ENCODE data around the gene TRIP4. TPM values are rescaled to one million over a fixed set of nuclear protein-coding genes. Genes with fewer than 3 reads are reported as not detected.
A peak's percentile ranks its signal among the peaks of the same experiment; 100 is the strongest.

The TRIP4 gene
- total RNA-seq, 1 experiment from 2014 or later = 21.7 TPM

- Histone ChIP-seq H3K18ac (ENCODE audit: insufficient read length, low read depth, low read length) (no peak overlapping the region), H2BK20ac (ENCODE audit: low read depth, low read length, poor library complexity, severe bottlenecking) (no peak overlapping the region), H2BK120ac (ENCODE audit: low read depth, low read length, poor library complexity, severe bottlenecking) (no peak overlapping the region), H3K4ac (ENCODE audit: low read depth, low read length) (no peak overlapping the region), H3K23me2 (ENCODE audit: insufficient read length, low read depth, low read length, poor library complexity, severe bottlenecking) (no peaks in the 10 kb centered on the region), H2BK12ac (ENCODE audit: insufficient read length, low read depth, low read length) (no peak overlapping the region), H4K5ac (ENCODE audit: insufficient read length, low read depth, low read length) (no peak overlapping the region), H4K8ac (replicated peaks; ENCODE audit: insufficient read length, low read depth, low read length) (no peak overlapping the region), H2BK5ac (ENCODE audit: insufficient read length, low read length) (no peak overlapping the region), H4K20me1 (ENCODE audit: control insufficient read depth, insufficient read depth, insufficient read length) (no peaks in the 10 kb centered on the region), H4K91ac (ENCODE audit: insufficient read length, low read depth, low read length) (no peak overlapping the region), H3K27me3 (ENCODE audit: insufficient read depth, low read length) (no peaks in the 10 kb centered on the region), H3K56ac (ENCODE audit: insufficient read length, low read depth, low read length) (no peak overlapping the region), H3K79me1 (ENCODE audit: insufficient read depth, low read depth, low read length, poor library complexity, severe bottlenecking) (no peaks in the 10 kb centered on the region), H3K23ac (ENCODE audit: insufficient read length, low read depth, low read length) (no peak overlapping the region), H2AFZ (ENCODE audit: low read length) (no peak overlapping the region), H3K9me3 (ENCODE audit: control insufficient read depth, low read depth, low read length) (no peaks in the 10 kb centered on the region), H3K9ac (ENCODE audit: extremely low read depth, insufficient read length, low read length) (no peak overlapping the region), H3K4me1 (ENCODE audit: insufficient read depth, low read length) (no peaks in the 10 kb centered on the region), H2BK15ac (ENCODE audit: low read depth, low read length) (no peak overlapping the region), H3K27ac (ENCODE audit: insufficient read length, low read depth, low read length) (no peak overlapping the region), H3K4me2 (ENCODE audit: insufficient read depth, insufficient read length, low read length) (no peak overlapping the region), H3K14ac (ENCODE audit: insufficient read depth, low read length) (no peak overlapping the region), H2AK5ac (ENCODE audit: insufficient read length, low read length) (no peak overlapping the region), H3K79me2 (ENCODE audit: insufficient read depth, low read length) (no peaks in the 10 kb centered on the region), H3T11ph (ENCODE audit: low read length) (no peak overlapping the region)
- peaks cover 13 to 14% of the 10 kb centered on the region in 2 experiments for H3K4me1 Mint-ChIP-seq
- no CpG with 5 or more reads among the region's 7 CpGs for WGBS (ENCODE audit: extremely low coverage, insufficient read length, low lambda C conversion rate)
- no peak overlapping the region for H3K27ac Mint-ChIP-seq
- peaks cover 5 to 51% (median 14%) of the 10 kb centered on the region in 3 experiments; a peak in 5 of 7 replicates for H3K36me3 Mint-ChIP-seq (ENCODE audit: insufficient read depth in 1 of 3, low read depth in 3 of 3)
- no peak overlapping the region for H3K4me3 Mint-ChIP-seq
- DNase-seq = no peak
- peaks cover 7% of the 10 kb centered on the region for H3K27me3 Mint-ChIP-seq (ENCODE audit: low read depth)
- H3K9me3 Mint-ChIP-seq = no peaks in the 10 kb centered on the region
- TF ChIP-seq CTCF (conservative IDR thresholded peaks at IDR 0.05) = peak; percentile 46; the same call in 2 of the 3 replicates
Measured at GRCh38 chr15:64426845-64427465, 39.3 kb downstream of the TRIP4 start.
